ENCODE measurements around the gene TAF4. TPM values are rescaled to one million over a fixed set of nuclear protein-coding genes. Genes with fewer than 3 reads are reported as not detected.
"Not testable (repeated sequence)": the region's sequence is repeated elsewhere in the genome, so short reads cannot be mapped to it uniquely, and the experiment has no call there.

Gene TAF4
- total RNA-seq, 3 donors from 2014 or later, result 11.1 to 13.0 (median 12.7) TPM

DNA sequence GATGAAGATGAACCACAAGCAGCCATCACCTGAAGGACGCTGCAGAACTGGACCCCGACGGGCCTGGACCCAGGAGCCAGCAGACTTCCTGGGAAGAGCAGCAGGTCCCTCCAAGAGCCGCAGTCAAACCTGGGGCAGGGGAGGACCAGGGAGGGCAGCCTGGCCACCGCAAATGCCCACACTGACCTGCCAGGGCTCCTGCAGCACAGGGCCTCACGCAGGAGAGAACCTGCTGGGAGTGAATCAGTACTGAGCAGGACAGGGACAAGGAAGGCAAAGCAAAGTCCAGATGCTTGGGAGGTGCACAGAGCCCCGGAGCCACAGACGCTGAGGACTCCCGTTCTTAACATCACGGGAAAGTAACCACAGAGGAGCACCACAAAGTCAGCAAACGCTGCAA, 75.2 kb downstream of the TAF4 start:
- Histone ChIP-seq H3K4me3 (no peak overlapping the region), H3K27ac (no peak overlapping the region), H3K27me3 (no peaks in the 10 kb centered on the region), H3K9me3 (peaks cover 20 to 26% of the 10 kb centered on the region in 2 donors), H3K4me1 (no peaks in the 10 kb centered on the region), H3K36me3 (no peaks in the 10 kb centered on the region)
- no peak for DNase-seq (ENCODE audit: low spot score in 2 of 2)
- TF ChIP-seq CTCF (IDR thresholded peaks at IDR 0.05), result no peak
- TF ChIP-seq POLR2AphosphoS5 (IDR thresholded peaks at IDR 0.05), result no peak
- TF ChIP-seq POLR2A (IDR thresholded peaks at IDR 0.05), result no peak
- intact Hi-C loops (cut with DNase I; ENCODE audit: low total_unique reads), result no loop called here

GRCh38 chr20:61989741-61990140, 75.9 kb downstream of the TAF4 start:
- TF ChIP-seq POLR2AphosphoS5 (IDR thresholded peaks at IDR 0.05), result no peak
- TF ChIP-seq CTCF (IDR thresholded peaks at IDR 0.05), result no peak
- TF ChIP-seq POLR2A (IDR thresholded peaks at IDR 0.05), result no peak
- no peaks in the 10 kb centered on the region for H3K36me3 ChIP-seq
- intact Hi-C loops (cut with DNase I; ENCODE audit: low total_unique reads), result no loop called here

DNA sequence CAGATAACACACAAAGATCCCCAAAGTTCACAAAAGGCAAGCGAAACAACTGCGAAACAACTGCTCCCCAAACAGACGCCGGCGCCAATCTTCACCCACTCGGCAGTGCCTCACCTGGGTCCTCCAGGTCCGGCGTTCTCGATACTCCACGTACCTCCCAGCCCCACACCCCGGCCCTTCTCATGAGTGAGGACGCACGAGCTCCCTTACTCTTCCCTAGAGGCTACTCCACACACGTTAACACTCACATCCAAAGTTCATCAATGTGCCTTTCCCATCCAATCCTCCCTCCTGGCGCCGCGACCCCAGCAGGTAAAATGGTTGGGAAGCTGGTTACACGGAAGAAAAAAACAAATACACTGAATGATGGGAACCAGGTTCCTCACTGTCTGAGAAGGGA, 77.0 kb downstream of the TAF4 start:
- no peaks in the 10 kb centered on the region for H3K27me3 ChIP-seq
- no peak overlapping the region for H3K27ac ChIP-seq
- H3K4me3 ChIP-seq, result no peak overlapping the region
- no peaks in the 10 kb centered on the region for H3K36me3 ChIP-seq
- H3K4me1 ChIP-seq, result no peaks in the 10 kb centered on the region
- intact Hi-C loops (cut with DNase I; ENCODE audit: low total_unique reads), result no loop called here
- no peak for TF ChIP-seq POLR2AphosphoS5 (IDR thresholded peaks at IDR 0.05)
- TF ChIP-seq POLR2A (IDR thresholded peaks at IDR 0.05), result no peak
- no peak for TF ChIP-seq CTCF (IDR thresholded peaks at IDR 0.05)
- DNase-seq (ENCODE audit: low spot score in 2 of 2), result no peak
- H3K9me3 ChIP-seq, result peaks cover 20 to 26% of the 10 kb centered on the region in 2 donors

More at GRCh38 chr20:61989741-61990140, 75.9 kb downstream of the TAF4 start:
- Histone ChIP-seq H3K4me1 (no peaks in the 10 kb centered on the region), H3K9me3 (peaks cover 20 to 26% of the 10 kb centered on the region in 2 donors), H3K27ac (no peak overlapping the region), H3K4me3 (no peak overlapping the region), H3K27me3 (no peaks in the 10 kb centered on the region)
- no peak for DNase-seq (ENCODE audit: low spot score in 2 of 2)

GRCh38 chr20:61986762-61987321, 78.8 kb downstream of the TAF4 start:
- DNase-seq (ENCODE audit: low spot score in 2 of 2), result no peak
- no peak overlapping the region for H3K27ac ChIP-seq
- H3K4me1 ChIP-seq, result no peaks in the 10 kb centered on the region
- intact Hi-C loops (cut with DNase I; ENCODE audit: low total_unique reads), result no loop called here
- peaks cover 12 to 15% of the 10 kb centered on the region in 2 donors for H3K9me3 ChIP-seq
- TF ChIP-seq CTCF (IDR thresholded peaks at IDR 0.05) (no peak), POLR2A (IDR thresholded peaks at IDR 0.05) (no peak), POLR2AphosphoS5 (IDR thresholded peaks at IDR 0.05) (no peak)
- no peaks in the 10 kb centered on the region for H3K27me3 ChIP-seq
- no peaks in the 10 kb centered on the region for H3K36me3 ChIP-seq
- no peak overlapping the region for H3K4me3 ChIP-seq

GRCh38 chr20:61985096-61985495, 80.6 kb downstream of the TAF4 start:
- Histone ChIP-seq H3K27me3 (no peaks in the 10 kb centered on the region), H3K27ac (no peak overlapping the region), H3K36me3 (no peaks in the 10 kb centered on the region), H3K4me3 (no peak overlapping the region), H3K9me3 (no peaks in the 10 kb centered on the region), H3K4me1 (no peaks in the 10 kb centered on the region)
- intact Hi-C loops (cut with DNase I; ENCODE audit: low total_unique reads), result no loop called here
- no peak for TF ChIP-seq CTCF (IDR thresholded peaks at IDR 0.05)
- no peak for DNase-seq (ENCODE audit: low spot score in 2 of 2)

DNA sequence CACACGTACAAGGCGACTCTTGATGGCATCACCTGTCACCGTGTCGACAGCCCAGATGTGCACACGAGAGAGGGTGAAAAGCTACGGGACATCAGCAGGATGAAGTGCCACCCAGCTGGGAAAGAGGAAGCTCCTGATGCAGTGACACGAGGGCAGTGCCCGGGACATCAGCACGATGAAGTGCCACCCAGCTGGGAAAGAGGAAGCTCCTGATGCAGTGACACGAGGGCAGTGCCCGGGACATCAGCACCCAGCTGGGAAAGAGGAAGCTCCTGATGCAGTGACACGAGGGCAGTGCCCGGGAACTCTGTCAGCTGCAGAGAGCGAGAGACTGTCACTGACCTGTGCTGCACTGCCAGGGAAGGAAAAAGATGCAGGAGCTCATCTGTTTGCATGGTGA, 81.2 kb downstream of the TAF4 start:
- H3K36me3 ChIP-seq, result not testable (repeated sequence)

More for the DNA sequence above, 81.2 kb downstream of the TAF4 start:
- H3K4me3 ChIP-seq; intact Hi-C loops (cut with DNase I; ENCODE audit: low total_unique reads); H3K27me3 ChIP-seq; H3K9me3 ChIP-seq; H3K4me1 ChIP-seq; DNase-seq (ENCODE audit: low spot score in 2 of 2); H3K27ac ChIP-seq: not testable (repeated sequence)
